Gastrocnemius medialis (tissue), 4 donors: ENCODE data around the gene SLC5A11.

ENCODE experiments used
- POLR2A ChIP-seq, 2 donors: fragments of 450-650 bp; IDR thresholded peaks; one replicate each; pipeline ENCODE4 v1.6.1; 2017; ENCODE audit warnings: antibody characterized with exemption in 2 of 2, mild to moderate bottlenecking in 2 of 2, moderate library complexity in 2 of 2
- TF ChIP-seq, protein P1 (sequence below), 5 experiments: fragments of 450-650 bp in 3 of 5; fragments of 200-600 bp in 2 of 5; sonication (generic) in 2 of 5; IDR thresholded peaks in 4 of 5; conservative IDR thresholded peaks in 1 of 5; 1 replicate in 4 of 5; 2 replicates in 1 of 5; pipeline ENCODE4 v1.5.1; 2016 to 2019; ENCODE audit warnings: antibody characterized with exemption in 5 of 5, mild to moderate bottlenecking in 3 of 5, moderate library complexity in 3 of 5

DNA sequence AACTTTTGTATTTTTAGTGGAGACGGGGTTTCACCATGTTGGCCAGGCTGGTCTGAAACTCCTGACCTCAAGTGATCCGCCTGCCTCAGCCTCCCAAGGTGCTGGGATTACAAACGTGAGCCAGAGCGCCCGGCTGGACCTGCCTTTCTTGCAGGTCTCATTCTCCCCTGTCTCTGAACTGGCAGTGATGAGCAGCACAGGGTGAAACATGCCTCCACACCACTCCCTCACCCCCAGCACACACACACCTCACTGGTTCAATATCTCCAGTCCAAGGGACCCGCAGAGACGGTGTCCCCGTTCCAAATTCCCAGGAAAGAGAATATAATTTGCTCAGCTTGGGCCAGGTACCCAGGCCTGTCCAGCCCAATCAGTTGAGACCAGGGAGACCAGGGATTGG is 23.3 kb downstream of the SLC5A11 start:
- TF ChIP-seq, protein P1, sequence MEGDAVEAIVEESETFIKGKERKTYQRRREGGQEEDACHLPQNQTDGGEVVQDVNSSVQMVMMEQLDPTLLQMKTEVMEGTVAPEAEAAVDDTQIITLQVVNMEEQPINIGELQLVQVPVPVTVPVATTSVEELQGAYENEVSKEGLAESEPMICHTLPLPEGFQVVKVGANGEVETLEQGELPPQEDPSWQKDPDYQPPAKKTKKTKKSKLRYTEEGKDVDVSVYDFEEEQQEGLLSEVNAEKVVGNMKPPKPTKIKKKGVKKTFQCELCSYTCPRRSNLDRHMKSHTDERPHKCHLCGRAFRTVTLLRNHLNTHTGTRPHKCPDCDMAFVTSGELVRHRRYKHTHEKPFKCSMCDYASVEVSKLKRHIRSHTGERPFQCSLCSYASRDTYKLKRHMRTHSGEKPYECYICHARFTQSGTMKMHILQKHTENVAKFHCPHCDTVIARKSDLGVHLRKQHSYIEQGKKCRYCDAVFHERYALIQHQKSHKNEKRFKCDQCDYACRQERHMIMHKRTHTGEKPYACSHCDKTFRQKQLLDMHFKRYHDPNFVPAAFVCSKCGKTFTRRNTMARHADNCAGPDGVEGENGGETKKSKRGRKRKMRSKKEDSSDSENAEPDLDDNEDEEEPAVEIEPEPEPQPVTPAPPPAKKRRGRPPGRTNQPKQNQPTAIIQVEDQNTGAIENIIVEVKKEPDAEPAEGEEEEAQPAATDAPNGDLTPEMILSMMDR (IDR thresholded peaks at IDR 0.05 in 4 of 5, conservative IDR thresholded peaks at IDR 0.05 in 1 of 5): no peak
- TF ChIP-seq POLR2A (IDR thresholded peaks at IDR 0.05): no peak
